HG02970 (cell line): ENCODE measurements around the gene C1QTNF3.

Experiments used
- ATAC-seq: cut with Tn5 transposase; IDR thresholded peaks from one replicate; pipeline ENCODE4 v1.9.1; 2021; ENCODE audit warnings: mild to moderate bottlenecking, moderate library complexity, moderate number of reproducible peaks; ENCODE audit not compliant: unreplicated experiment, low FRiP score

The C1QTNF3 gene

GRCh38 chr5:34003941-34004340 lies 39.1 kb downstream of the C1QTNF3 start:
- ATAC-seq, result no peak

DNA sequence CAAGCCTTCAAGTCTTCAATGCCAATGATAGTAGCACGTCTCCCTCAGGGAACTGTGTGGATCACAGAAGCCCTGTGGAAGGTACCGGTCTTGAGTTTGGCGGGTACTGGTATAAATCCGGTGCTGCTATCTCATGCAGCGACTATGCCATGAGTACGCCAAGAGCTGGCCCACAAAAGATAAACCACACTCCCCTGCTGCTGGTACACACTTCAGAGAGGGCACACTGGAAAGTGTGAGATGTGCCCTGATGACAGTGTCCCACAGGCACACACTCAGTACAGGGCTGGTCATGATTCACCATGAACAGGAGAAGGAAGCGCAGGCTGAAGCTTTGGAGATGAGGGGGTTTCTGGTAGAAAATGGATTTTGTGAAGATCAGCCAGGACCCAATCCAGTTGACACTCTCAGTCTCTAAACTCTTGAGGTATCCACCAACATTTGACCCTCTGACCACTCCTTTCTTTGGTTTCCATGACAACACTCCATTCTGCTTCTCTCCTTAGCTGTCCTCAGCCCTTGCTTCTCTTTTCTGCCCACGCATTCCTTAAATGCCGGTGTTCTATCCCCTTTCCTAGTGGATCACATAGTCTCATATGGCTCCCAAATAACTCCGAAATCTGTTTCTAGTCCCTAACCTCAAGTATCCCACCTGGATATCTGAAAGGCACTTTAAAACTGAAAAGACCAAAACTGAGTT lies 40.2 kb downstream of the C1QTNF3 start:
- ATAC-seq, result no peak

GRCh38 chr5:34001241-34001841 lies 41.7 kb downstream of the C1QTNF3 start:
- no peak for ATAC-seq

DNA sequence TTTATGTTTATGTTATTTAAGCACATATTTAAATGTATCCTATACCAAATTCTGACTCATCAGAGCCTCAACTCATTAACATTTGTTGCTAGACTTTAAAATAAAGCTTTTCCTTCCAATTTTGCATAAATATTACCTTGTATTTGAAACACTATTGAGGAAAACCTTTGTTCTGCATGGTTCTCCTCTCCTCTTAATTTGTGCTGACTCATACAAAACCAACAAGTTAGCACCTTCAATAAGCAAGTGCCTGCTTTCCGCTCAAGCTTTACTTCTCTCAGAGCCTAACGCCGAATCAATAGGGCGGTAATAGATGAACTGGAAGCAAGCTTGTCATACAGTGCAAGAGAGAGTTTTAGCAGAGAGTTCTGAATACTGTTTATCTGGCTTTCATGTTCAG lies 43.0 kb downstream of the C1QTNF3 start:
- no peak for ATAC-seq

- ATAC-seq, result no peak
Measured at GRCh38 chr5:33997331-33997983, 45.6 kb downstream of the C1QTNF3 start.

GRCh38 chr5:33995865-33996264 lies 47.1 kb downstream of the C1QTNF3 start:
- no peak for ATAC-seq

DNA sequence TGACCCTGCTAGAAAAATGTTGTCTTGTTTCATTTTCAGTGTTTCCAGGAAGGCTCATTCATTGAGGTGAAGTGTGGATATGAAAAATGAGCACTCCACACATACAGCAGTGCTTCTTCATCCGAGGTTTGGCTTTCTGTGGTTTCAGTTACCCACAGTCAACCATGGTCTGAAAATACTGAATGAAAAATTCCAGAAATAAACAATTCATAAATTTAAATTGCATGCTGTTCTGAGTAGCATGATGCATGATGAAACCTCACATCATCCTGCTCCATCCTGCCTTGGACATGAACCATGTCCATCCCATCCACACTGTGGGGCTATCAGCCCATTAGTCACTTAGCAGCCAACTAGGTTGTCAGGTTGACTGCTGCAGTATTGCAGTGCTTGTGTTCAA lies 48.2 kb downstream of the C1QTNF3 start:
- no peak for ATAC-seq

- no peak for ATAC-seq
Measured at GRCh38 chr5:33992864-33993263, 50.1 kb downstream of the C1QTNF3 start.

GRCh38 chr5:33985447-33985846 lies 57.6 kb downstream of the C1QTNF3 start:
- ATAC-seq, result no peak

GRCh38 chr5:33984671-33985124 lies 58.3 kb downstream of the C1QTNF3 start, which contains the start of gene SLC45A2:
SLC45A2 (minus strand) TSS chr5:33984693; CDS start chr5:33984583, 110 bp downstream.
- no peak for ATAC-seq

- ATAC-seq, result no peak
Measured at GRCh38 chr5:33984178-33984577, 58.8 kb downstream of the C1QTNF3 start.

GRCh38 chr5:33981408-33982162 lies 61.4 kb downstream of the C1QTNF3 start:
- ATAC-seq, result no peak

GRCh38 chr5:33980030-33980429 lies 63.0 kb downstream of the C1QTNF3 start:
- ATAC-seq, result no peak

DNA sequence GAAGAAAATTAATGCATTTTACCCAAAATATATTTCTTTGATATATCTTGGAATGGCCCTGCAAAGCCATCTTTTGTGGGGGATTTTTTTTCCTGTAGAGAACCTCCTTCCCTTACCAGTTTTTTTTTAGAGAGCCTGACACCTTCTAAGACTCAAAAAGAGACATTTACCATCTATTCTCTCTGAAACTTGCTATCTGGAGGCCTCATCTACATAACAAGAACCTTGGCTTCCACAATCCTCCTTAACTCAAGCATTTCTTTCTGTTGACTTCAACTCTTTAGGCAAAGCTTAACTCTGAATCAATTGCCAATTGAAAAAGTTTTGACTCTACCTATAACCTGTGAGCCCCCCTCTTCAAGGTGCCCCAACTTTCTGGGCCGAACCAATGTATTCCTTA lies 64.7 kb downstream of the C1QTNF3 start:
- ATAC-seq, result no peak

DNA sequence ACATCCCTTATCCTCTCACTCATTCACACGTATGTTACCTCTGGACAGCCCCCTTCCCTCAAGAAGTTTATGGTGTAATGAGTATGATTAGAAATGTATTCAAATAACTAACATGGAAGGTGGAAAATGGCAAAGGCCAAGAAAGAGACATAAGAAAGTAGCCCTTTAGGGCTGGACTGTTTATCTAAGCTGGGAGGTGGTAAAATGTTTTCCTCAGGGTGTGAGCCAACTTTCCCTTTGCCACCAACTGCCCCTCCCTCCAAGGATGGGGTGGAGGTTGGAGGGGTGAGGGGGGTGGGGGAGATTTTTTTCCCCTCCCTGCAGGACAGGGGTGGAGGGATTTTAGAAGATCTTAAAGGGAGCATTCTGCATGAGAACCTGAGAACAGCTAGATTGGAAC lies 66.7 kb downstream of the C1QTNF3 start:
- no peak for ATAC-seq

DNA sequence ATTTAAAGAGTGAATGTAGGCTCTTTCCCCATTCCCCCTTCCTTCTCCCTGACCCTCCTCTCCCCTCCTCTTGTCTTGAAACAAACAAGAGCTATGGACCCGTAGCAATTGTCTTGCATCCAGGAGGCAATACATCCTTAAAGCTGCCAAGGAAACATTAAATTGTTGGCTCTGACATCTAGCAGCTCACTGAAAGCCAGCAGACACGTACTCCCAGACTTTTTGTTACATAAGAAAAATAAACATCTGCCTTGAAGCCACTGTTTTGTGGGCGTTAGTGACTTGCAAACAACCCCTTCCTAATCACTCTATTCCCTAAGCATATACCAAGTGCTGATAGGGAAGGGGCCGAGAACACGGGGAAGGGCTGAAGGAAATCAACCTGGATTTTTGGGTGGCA lies 67.2 kb downstream of the C1QTNF3 start:
- no peak for ATAC-seq

- no peak for ATAC-seq
Measured at GRCh38 chr5:33973271-33973670, 69.7 kb downstream of the C1QTNF3 start.

DNA sequence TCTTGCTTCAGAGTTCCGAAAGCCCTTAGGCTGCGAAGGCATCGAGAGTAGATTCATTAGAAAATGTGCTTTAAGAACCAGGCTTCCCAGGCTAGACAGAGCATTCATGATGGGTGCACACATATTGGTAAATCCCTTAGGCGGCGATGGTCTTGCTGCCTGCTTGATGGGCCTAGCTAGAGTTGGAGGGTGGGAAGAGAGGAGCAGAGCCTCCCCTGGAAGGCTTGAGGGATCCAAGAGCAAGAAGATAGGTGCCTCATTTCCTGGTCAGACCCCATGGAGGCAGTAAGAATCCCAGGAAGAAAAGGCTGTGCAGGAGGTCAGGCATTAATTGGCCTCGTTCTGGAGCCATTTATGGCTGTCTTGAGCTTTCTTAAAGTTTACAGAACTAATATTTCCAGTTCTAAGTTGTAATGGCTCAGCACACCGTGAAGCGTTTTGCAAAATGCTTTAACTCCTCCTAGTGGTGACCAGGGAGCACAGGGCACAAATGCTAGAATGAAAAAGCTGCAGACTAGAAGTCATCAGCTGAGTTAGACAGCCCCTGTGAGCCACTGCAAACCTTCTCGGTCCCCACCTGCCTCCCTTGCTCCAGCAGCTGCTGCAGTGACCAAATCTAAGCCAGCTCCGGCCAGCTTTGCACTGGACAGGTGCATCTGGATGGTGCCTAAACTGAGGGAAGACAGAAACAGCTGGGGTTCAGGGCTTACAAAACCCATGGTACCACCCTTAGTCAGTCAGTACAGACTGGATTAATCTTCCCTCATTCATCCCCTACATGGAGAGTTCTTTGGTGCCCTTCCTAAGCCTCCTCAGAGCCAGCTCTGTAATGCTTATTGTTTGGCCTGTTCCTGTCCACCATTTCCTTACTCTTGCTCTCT lies 73.2 kb downstream of the C1QTNF3 start:
- no peak for ATAC-seq

- no peak for ATAC-seq
Measured at GRCh38 chr5:33968211-33969005, 74.6 kb downstream of the C1QTNF3 start.
